ENCODE measurements around the gene INPP5D.

INPP5D gene

GRCh38 chr2:233033672-233034071 lies 26.5 kb upstream of the INPP5D start:
- Histone ChIP-seq H3K9me3 (ENCODE audit: control insufficient read depth in 2 of 2, low read length in 2 of 2) (no peaks in the 10 kb centered on the region), H3K36me3 (ENCODE audit: control insufficient read depth in 2 of 2, insufficient read depth in 2 of 2, low read length in 2 of 2) (no peaks in the 10 kb centered on the region), H3K4me1 (ENCODE audit: control insufficient read depth, insufficient read depth, low read length) (no peaks in the 10 kb centered on the region), H3K27ac (ENCODE audit: low read length) (no peak overlapping the region), H3K4me3 (ENCODE audit: low read length in 2 of 2) (no peak overlapping the region), H3K27me3 (ENCODE audit: control insufficient read depth in 1 of 2, insufficient read depth in 2 of 2, low read length in 2 of 2) (no peaks in the 10 kb centered on the region), H3K9ac (ENCODE audit: low read length in 2 of 2) (no peak overlapping the region)

GRCh38 chr2:233034091-233034882 lies 25.9 kb upstream of the INPP5D start:
- H3K27me3 ChIP-seq (ENCODE audit: control insufficient read depth in 1 of 2, insufficient read depth in 2 of 2, low read length in 2 of 2), result no peaks in the 10 kb centered on the region
- H3K4me3 ChIP-seq (ENCODE audit: low read length in 2 of 2), result no peak overlapping the region
- H3K4me1 ChIP-seq (ENCODE audit: control insufficient read depth, insufficient read depth, low read length), result no peaks in the 10 kb centered on the region
- no peak overlapping the region for H3K9ac ChIP-seq (ENCODE audit: low read length in 2 of 2)
- no peaks in the 10 kb centered on the region for H3K36me3 ChIP-seq (ENCODE audit: control insufficient read depth in 2 of 2, insufficient read depth in 2 of 2, low read length in 2 of 2)
- H3K27ac ChIP-seq (ENCODE audit: low read length), result no peak overlapping the region
- no peaks in the 10 kb centered on the region for H3K9me3 ChIP-seq (ENCODE audit: control insufficient read depth in 2 of 2, low read length in 2 of 2)

- Histone ChIP-seq H3K9me3 (ENCODE audit: control insufficient read depth in 2 of 2, low read length in 2 of 2) (no peaks in the 10 kb centered on the region), H3K36me3 (ENCODE audit: control insufficient read depth in 2 of 2, insufficient read depth in 2 of 2, low read length in 2 of 2) (no peaks in the 10 kb centered on the region), H3K4me1 (ENCODE audit: control insufficient read depth, insufficient read depth, low read length) (no peaks in the 10 kb centered on the region), H3K9ac (ENCODE audit: low read length in 2 of 2) (no peak overlapping the region), H3K27me3 (ENCODE audit: control insufficient read depth in 1 of 2, insufficient read depth in 2 of 2, low read length in 2 of 2) (peaks cover 0 to 3% of the 10 kb centered on the region in 2 donors), H3K4me3 (ENCODE audit: low read length in 2 of 2) (no peak overlapping the region), H3K27ac (ENCODE audit: low read length) (no peak overlapping the region)
Measured at GRCh38 chr2:233035426-233036161, 24.5 kb upstream of the INPP5D start.

- no peak overlapping the region for H3K9ac ChIP-seq (ENCODE audit: low read length in 2 of 2)
- H3K4me1 ChIP-seq (ENCODE audit: control insufficient read depth, insufficient read depth, low read length), result no peaks in the 10 kb centered on the region
- H3K4me3 ChIP-seq (ENCODE audit: low read length in 2 of 2), result no peak overlapping the region
- no peaks in the 10 kb centered on the region for H3K36me3 ChIP-seq (ENCODE audit: control insufficient read depth in 2 of 2, insufficient read depth in 2 of 2, low read length in 2 of 2)
- no peak overlapping the region for H3K27ac ChIP-seq (ENCODE audit: low read length)
- peaks cover 0 to 6% of the 10 kb centered on the region in 2 donors for H3K27me3 ChIP-seq (ENCODE audit: control insufficient read depth in 1 of 2, insufficient read depth in 2 of 2, low read length in 2 of 2)
- no peaks in the 10 kb centered on the region for H3K9me3 ChIP-seq (ENCODE audit: control insufficient read depth in 2 of 2, low read length in 2 of 2)
Measured at GRCh38 chr2:233036162-233036838, 23.8 kb upstream of the INPP5D start.

- peaks cover 0 to 6% of the 10 kb centered on the region in 2 donors for H3K27me3 ChIP-seq (ENCODE audit: control insufficient read depth in 1 of 2, insufficient read depth in 2 of 2, low read length in 2 of 2)
- H3K9ac ChIP-seq (ENCODE audit: low read length in 2 of 2), result no peak overlapping the region
Measured at GRCh38 chr2:233037078-233037477, 23.1 kb upstream of the INPP5D start.

GRCh38 chr2:233039212-233039845 lies 20.8 kb upstream of the INPP5D start:
- H3K4me3 ChIP-seq (ENCODE audit: low read length in 2 of 2), result no peak overlapping the region
- no peaks in the 10 kb centered on the region for H3K4me1 ChIP-seq (ENCODE audit: control insufficient read depth, insufficient read depth, low read length)
- no peaks in the 10 kb centered on the region for H3K9me3 ChIP-seq (ENCODE audit: control insufficient read depth in 2 of 2, low read length in 2 of 2)
- no peaks in the 10 kb centered on the region for H3K36me3 ChIP-seq (ENCODE audit: control insufficient read depth in 2 of 2, insufficient read depth in 2 of 2, low read length in 2 of 2)
- H3K9ac ChIP-seq (ENCODE audit: low read length in 2 of 2), result no peak overlapping the region
- peaks cover 0 to 11% of the 10 kb centered on the region in 2 donors for H3K27me3 ChIP-seq (ENCODE audit: control insufficient read depth in 1 of 2, insufficient read depth in 2 of 2, low read length in 2 of 2)
- H3K27ac ChIP-seq (ENCODE audit: low read length), result no peak overlapping the region

More at GRCh38 chr2:233037078-233037477, 23.1 kb upstream of the INPP5D start:
- Histone ChIP-seq H3K4me1 (ENCODE audit: control insufficient read depth, insufficient read depth, low read length) (no peaks in the 10 kb centered on the region), H3K4me3 (ENCODE audit: low read length in 2 of 2) (no peak overlapping the region), H3K27ac (ENCODE audit: low read length) (no peak overlapping the region), H3K36me3 (ENCODE audit: control insufficient read depth in 2 of 2, insufficient read depth in 2 of 2, low read length in 2 of 2) (no peaks in the 10 kb centered on the region), H3K9me3 (ENCODE audit: control insufficient read depth in 2 of 2, low read length in 2 of 2) (no peaks in the 10 kb centered on the region)

- Histone ChIP-seq H3K9me3 (ENCODE audit: control insufficient read depth in 2 of 2, low read length in 2 of 2) (no peaks in the 10 kb centered on the region), H3K4me3 (ENCODE audit: low read length in 2 of 2) (no peak overlapping the region), H3K4me1 (ENCODE audit: control insufficient read depth, insufficient read depth, low read length) (no peaks in the 10 kb centered on the region), H3K36me3 (ENCODE audit: control insufficient read depth in 2 of 2, insufficient read depth in 2 of 2, low read length in 2 of 2) (no peaks in the 10 kb centered on the region), H3K27ac (ENCODE audit: low read length) (no peak overlapping the region), H3K27me3 (ENCODE audit: control insufficient read depth in 1 of 2, insufficient read depth in 2 of 2, low read length in 2 of 2) (peaks cover 0 to 11% of the 10 kb centered on the region in 2 donors), H3K9ac (ENCODE audit: low read length in 2 of 2) (no peak overlapping the region)
Measured at GRCh38 chr2:233039846-233040530, 20.2 kb upstream of the INPP5D start.

- H3K27ac ChIP-seq (ENCODE audit: low read length), result no peak overlapping the region
- no peak overlapping the region for H3K9ac ChIP-seq (ENCODE audit: low read length in 2 of 2)
Measured at GRCh38 chr2:233040571-233040970, 19.6 kb upstream of the INPP5D start.

GRCh38 chr2:233041722-233042323 lies 18.3 kb upstream of the INPP5D start:
- H3K27ac ChIP-seq (ENCODE audit: low read length), result no peak overlapping the region
- no peaks in the 10 kb centered on the region for H3K36me3 ChIP-seq (ENCODE audit: control insufficient read depth in 2 of 2, insufficient read depth in 2 of 2, low read length in 2 of 2)
- no peak overlapping the region for H3K9ac ChIP-seq (ENCODE audit: low read length in 2 of 2)
- H3K4me1 ChIP-seq (ENCODE audit: control insufficient read depth, insufficient read depth, low read length), result no peaks in the 10 kb centered on the region
- H3K9me3 ChIP-seq (ENCODE audit: control insufficient read depth in 2 of 2, low read length in 2 of 2), result no peaks in the 10 kb centered on the region
- H3K27me3 ChIP-seq (ENCODE audit: control insufficient read depth in 1 of 2, insufficient read depth in 2 of 2, low read length in 2 of 2), result peaks cover 0 to 11% of the 10 kb centered on the region in 2 donors
- no peak overlapping the region for H3K4me3 ChIP-seq (ENCODE audit: low read length in 2 of 2)

More at GRCh38 chr2:233040571-233040970, 19.6 kb upstream of the INPP5D start:
- H3K36me3 ChIP-seq (ENCODE audit: control insufficient read depth in 2 of 2, insufficient read depth in 2 of 2, low read length in 2 of 2), result no peaks in the 10 kb centered on the region
- no peaks in the 10 kb centered on the region for H3K4me1 ChIP-seq (ENCODE audit: control insufficient read depth, insufficient read depth, low read length)
- peaks cover 0 to 11% of the 10 kb centered on the region in 2 donors for H3K27me3 ChIP-seq (ENCODE audit: control insufficient read depth in 1 of 2, insufficient read depth in 2 of 2, low read length in 2 of 2)
- H3K4me3 ChIP-seq (ENCODE audit: low read length in 2 of 2), result no peak overlapping the region
- no peaks in the 10 kb centered on the region for H3K9me3 ChIP-seq (ENCODE audit: control insufficient read depth in 2 of 2, low read length in 2 of 2)
